HG03565 (cell line): ENCODE data around the gene STIM2.
"Not testable (repeated sequence)": the region's sequence is repeated elsewhere in the genome, so short reads cannot be mapped to it uniquely, and the experiment has no call there.

ENCODE experiments used
- ATAC-seq: cut with Tn5 transposase; IDR thresholded peaks from one replicate; pipeline ENCODE4 v1.9.1; 2021; ENCODE audit warnings: mild to moderate bottlenecking, moderate library complexity; ENCODE audit not compliant: unreplicated experiment

Gene STIM2

GRCh38 chr4:26866781-26867180, 6.1 kb downstream of the STIM2 start:
- ATAC-seq: no peak

- ATAC-seq: no peak
These were observed 7.5 kb downstream of the STIM2 start for GRCh38 chr4:26867914-26868684.

GRCh38 chr4:26870576-26871262, 10.1 kb downstream of the STIM2 start:
- ATAC-seq: no peak

GRCh38 chr4:26871611-26872010, 11.0 kb downstream of the STIM2 start:
- ATAC-seq: no peak

GRCh38 chr4:26873391-26874026, 12.9 kb downstream of the STIM2 start:
- peak; percentile 79 for ATAC-seq

GRCh38 chr4:26874110-26874509, 13.5 kb downstream of the STIM2 start:
- ATAC-seq: no peak

GRCh38 chr4:26877406-26877805, 16.8 kb downstream of the STIM2 start:
- no peak for ATAC-seq

GRCh38 chr4:26877961-26878360, 17.3 kb downstream of the STIM2 start:
- no peak for ATAC-seq

GRCh38 chr4:26878794-26879391, 18.3 kb downstream of the STIM2 start:
- ATAC-seq: no peak

- ATAC-seq: no peak
These were observed 19.2 kb downstream of the STIM2 start for GRCh38 chr4:26879805-26880204.

GRCh38 chr4:26884026-26884425, 23.4 kb downstream of the STIM2 start:
- no peak for ATAC-seq

GRCh38 chr4:26884486-26884988, 23.9 kb downstream of the STIM2 start:
- ATAC-seq: peak; percentile 55

- peak; percentile 71 for ATAC-seq
These were observed 25.3 kb downstream of the STIM2 start for GRCh38 chr4:26885912-26886274.

GRCh38 chr4:26887143-26887542, 26.5 kb downstream of the STIM2 start:
- no peak for ATAC-seq

GRCh38 chr4:26887809-26888208, 27.2 kb downstream of the STIM2 start:
- no peak for ATAC-seq

- ATAC-seq: no peak
These were observed 28.7 kb downstream of the STIM2 start for GRCh38 chr4:26889356-26889755.

GRCh38 chr4:26891054-26891453, 30.4 kb downstream of the STIM2 start:
- ATAC-seq: no peak

GRCh38 chr4:26891867-26892266, 31.2 kb downstream of the STIM2 start:
- ATAC-seq: no peak

- ATAC-seq: no peak
These were observed 32.0 kb downstream of the STIM2 start for GRCh38 chr4:26892480-26893150.

- ATAC-seq: no peak
These were observed 32.9 kb downstream of the STIM2 start for GRCh38 chr4:26893491-26893890.

- not testable (repeated sequence) for ATAC-seq
These were observed 34.2 kb downstream of the STIM2 start for GRCh38 chr4:26894881-26895280.
